Mammary epithelial cell (primary cell): ENCODE data around the gene IQGAP1.

Experiments
- EZH2 ChIP-seq: IDR thresholded peaks from 2 replicates; pipeline ENCODE4 v1.6.1; 2012; ENCODE audit warnings: low read length, inconsistent platforms, borderline replicate concordance
- TF ChIP-seq, protein P1 (sequence below), 2 donors: IDR thresholded peaks in 1 of 2; conservative IDR thresholded peaks in 1 of 2; 2 replicates each; pipeline ENCODE4 v1.5.1; 2011 to 2012; ENCODE audit warnings: inconsistent platforms in 2 of 2, low read length in 2 of 2, mild to moderate bottlenecking in 2 of 2, control low read depth in 1 of 2, low read depth in 1 of 2; ENCODE audit not compliant: insufficient read depth in 1 of 2; ENCODE audit errors: extremely low read depth in 1 of 2

DNA sequence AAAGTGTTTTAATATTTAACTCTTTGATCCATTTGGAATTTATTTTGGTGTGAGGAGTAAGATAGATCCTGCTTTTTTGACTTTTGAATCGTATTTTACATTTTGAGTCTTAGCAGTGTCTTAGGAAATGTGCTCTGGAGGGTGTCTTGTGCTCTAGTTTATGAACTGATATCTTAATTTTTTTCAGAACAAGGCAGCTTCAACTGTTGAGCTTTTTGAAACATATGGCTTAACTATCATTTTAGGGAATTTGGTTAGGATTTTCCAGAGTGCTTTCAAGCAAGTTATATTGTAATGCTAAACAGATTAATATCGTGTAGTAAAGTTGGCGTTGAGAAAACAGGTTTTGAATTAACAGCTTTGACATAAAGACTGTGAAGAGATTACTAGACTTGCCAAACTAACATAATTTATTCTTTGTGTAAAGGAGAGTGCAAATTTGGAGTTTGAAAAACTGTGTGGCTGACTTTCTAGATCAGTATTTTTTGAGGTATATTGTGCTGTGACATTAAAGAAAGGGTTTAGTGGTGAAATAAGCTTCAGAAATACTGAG, 17.1 kb downstream of the IQGAP1 start:
- TF ChIP-seq, protein P1, sequence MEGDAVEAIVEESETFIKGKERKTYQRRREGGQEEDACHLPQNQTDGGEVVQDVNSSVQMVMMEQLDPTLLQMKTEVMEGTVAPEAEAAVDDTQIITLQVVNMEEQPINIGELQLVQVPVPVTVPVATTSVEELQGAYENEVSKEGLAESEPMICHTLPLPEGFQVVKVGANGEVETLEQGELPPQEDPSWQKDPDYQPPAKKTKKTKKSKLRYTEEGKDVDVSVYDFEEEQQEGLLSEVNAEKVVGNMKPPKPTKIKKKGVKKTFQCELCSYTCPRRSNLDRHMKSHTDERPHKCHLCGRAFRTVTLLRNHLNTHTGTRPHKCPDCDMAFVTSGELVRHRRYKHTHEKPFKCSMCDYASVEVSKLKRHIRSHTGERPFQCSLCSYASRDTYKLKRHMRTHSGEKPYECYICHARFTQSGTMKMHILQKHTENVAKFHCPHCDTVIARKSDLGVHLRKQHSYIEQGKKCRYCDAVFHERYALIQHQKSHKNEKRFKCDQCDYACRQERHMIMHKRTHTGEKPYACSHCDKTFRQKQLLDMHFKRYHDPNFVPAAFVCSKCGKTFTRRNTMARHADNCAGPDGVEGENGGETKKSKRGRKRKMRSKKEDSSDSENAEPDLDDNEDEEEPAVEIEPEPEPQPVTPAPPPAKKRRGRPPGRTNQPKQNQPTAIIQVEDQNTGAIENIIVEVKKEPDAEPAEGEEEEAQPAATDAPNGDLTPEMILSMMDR (conservative IDR thresholded peaks at IDR 0.05 in 1 of 2, IDR thresholded peaks at IDR 0.05 in 1 of 2; ENCODE audit: extremely low read depth in 1 of 2, insufficient read depth in 1 of 2, low read depth in 1 of 2, low read length in 2 of 2): no peak
- TF ChIP-seq EZH2: no peak
